VCaP (cell line): ENCODE results near the gene ZNF420.

Source experiments
- H3K27ac ChIP-seq: fragments of 450-650 bp; 2 replicates; pipeline ENCODE4 v1.5.1; 2017
- CTCF ChIP-seq: fragments of 450-650 bp; conservative IDR thresholded peaks from 2 replicates; pipeline ENCODE4 v1.5.1; 2017; ENCODE audit warnings: mild to moderate bottlenecking, moderate library complexity

ZNF420 gene

GRCh38 chr19:37165635-37166034 is 87.4 kb downstream of the ZNF420 start:
- no peak overlapping the region for H3K27ac ChIP-seq
- TF ChIP-seq CTCF = no peak

- no peak for TF ChIP-seq CTCF
Observed at GRCh38 chr19:37172368-37173366, 94.4 kb downstream of the ZNF420 start, which contains the start of gene ZNF585A. ZNF585A (minus strand) TSS chr19:37172695; CDS start chr19:37169910, 2,785 bp downstream.

More at GRCh38 chr19:37172368-37173366, 94.4 kb downstream of the ZNF420 start, which contains the start of gene ZNF585A:
- H3K27ac ChIP-seq = peak within 1 kb of the TSS; percentile 60
